ENCODE data around the gene TTC1.

DNA sequence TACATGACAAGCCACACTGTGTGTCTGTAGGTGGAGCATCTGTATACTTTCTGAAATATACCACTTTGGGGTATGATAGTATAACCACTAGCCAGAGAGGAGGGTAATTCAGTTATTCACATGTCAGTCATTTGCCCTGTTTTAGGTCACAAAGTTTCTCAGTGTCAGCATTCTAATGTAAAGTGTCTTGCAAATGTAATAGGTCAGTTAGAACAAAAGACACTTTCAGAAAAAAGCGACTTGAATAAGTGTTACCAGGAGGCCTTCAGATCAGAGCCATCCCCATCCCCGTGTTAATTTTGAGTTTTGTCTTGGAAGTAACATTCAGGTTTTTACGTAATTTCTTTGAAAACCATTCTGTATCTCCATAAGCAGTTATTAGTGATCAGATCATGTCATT, 33.7 kb downstream of the TTC1 start:
- TF ChIP-seq CTCF (IDR thresholded peaks at IDR 0.05) (no peak), POLR2A (IDR thresholded peaks at IDR 0.05) (no peak)

Data from esophagus squamous epithelium (tissue), 4 donors.